GM13977 (cell line): ENCODE data around the gene TMEM87B.

ENCODE experiments used
- DNase-seq: peaks from one replicate; pipeline ENCODE4 v3.0.0; 2012; ENCODE audit warnings: low spot score
- CTCF ChIP-seq: IDR thresholded peaks from 2 replicates; pipeline ENCODE4 v1.5.1; 2012; ENCODE audit warnings: mild to moderate bottlenecking, control low read depth; ENCODE audit not compliant: insufficient read depth; ENCODE audit errors: extremely low read depth, missing control alignments
- in situ Hi-C: fragments of 300-500 bp; cut with MboI; formaldehyde crosslinking; loops from one replicate; pipeline ENCODE4 v1.12.0; 2022; ENCODE audit warnings: low sequenced_read_pairs, low pct_unique_long_range_greater_than_20kb, mixed read lengths, inconsistent platforms; ENCODE audit not compliant: unreplicated experiment

The TMEM87B gene

GRCh38 chr2:112053917-112054846, 887 bp upstream of the TMEM87B start:
- no peak for TF ChIP-seq CTCF
- in situ Hi-C loops, result no loop called here
- peak; percentile 93 for DNase-seq

- TF ChIP-seq CTCF, result no peak
- DNase-seq, result no peak
- in situ Hi-C loops, result no loop called here
These were observed 909 bp downstream of the TMEM87B start for GRCh38 chr2:112055730-112056625.

GRCh38 chr2:112056626-112056987, 1.5 kb downstream of the TMEM87B start:
- DNase-seq, result no peak
- TF ChIP-seq CTCF, result no peak
- in situ Hi-C loops, result no loop called here

- no peak for TF ChIP-seq CTCF
- in situ Hi-C loops, result no loop called here
These were observed 4.6 kb downstream of the TMEM87B start for GRCh38 chr2:112059671-112060070.

GRCh38 chr2:112061299-112061698, 6.2 kb downstream of the TMEM87B start:
- in situ Hi-C loops, result no loop called here
- no peak for TF ChIP-seq CTCF
- DNase-seq, result no peak

More at GRCh38 chr2:112059671-112060070, 4.6 kb downstream of the TMEM87B start:
- no peak for DNase-seq

GRCh38 chr2:112061840-112062239, 6.8 kb downstream of the TMEM87B start:
- no peak for DNase-seq
- TF ChIP-seq CTCF, result no peak
- in situ Hi-C loops, result no loop called here
